ENCODE results near the gene PGBD5.
"Not testable (repeated sequence)": the region's sequence is repeated elsewhere in the genome, so short reads cannot be mapped to it uniquely, and the experiment has no call there.

PGBD5 gene

GRCh38 chr1:230424391-230425251 lies 1.5 kb downstream of the PGBD5 start:
- TF ChIP-seq CTCF (IDR thresholded peaks at IDR 0.05; ENCODE audit: low read depth, low read length, missing control alignments): no peak
- DNase-seq (ENCODE audit: low read depth): no peak
- no peak overlapping the region for H3K4me3 ChIP-seq (ENCODE audit: low read depth, low read length)

GRCh38 chr1:230423951-230424350 lies 2.2 kb downstream of the PGBD5 start:
- TF ChIP-seq CTCF (IDR thresholded peaks at IDR 0.05; ENCODE audit: low read depth, low read length, missing control alignments): no peak

GRCh38 chr1:230423261-230423660 lies 2.9 kb downstream of the PGBD5 start:
- DNase-seq (ENCODE audit: low read depth): no peak
- TF ChIP-seq CTCF (IDR thresholded peaks at IDR 0.05; ENCODE audit: low read depth, low read length, missing control alignments): no peak
- H3K4me3 ChIP-seq (ENCODE audit: low read depth, low read length): no peak overlapping the region

More at GRCh38 chr1:230423951-230424350, 2.2 kb downstream of the PGBD5 start:
- DNase-seq (ENCODE audit: low read depth): no peak
- H3K4me3 ChIP-seq (ENCODE audit: low read depth, low read length): no peak overlapping the region

- no peak overlapping the region for H3K4me3 ChIP-seq (ENCODE audit: low read depth, low read length)
- TF ChIP-seq CTCF (IDR thresholded peaks at IDR 0.05; ENCODE audit: low read depth, low read length, missing control alignments): no peak
- no peak for DNase-seq (ENCODE audit: low read depth)
Observed at GRCh38 chr1:230422221-230422981, 3.7 kb downstream of the PGBD5 start.

- no peak for TF ChIP-seq CTCF (IDR thresholded peaks at IDR 0.05; ENCODE audit: low read depth, low read length, missing control alignments)
- no peak for DNase-seq (ENCODE audit: low read depth)
- no peak overlapping the region for H3K4me3 ChIP-seq (ENCODE audit: low read depth, low read length)
Observed at GRCh38 chr1:230421481-230421880, 4.7 kb downstream of the PGBD5 start.

- H3K4me3 ChIP-seq (ENCODE audit: low read depth, low read length); DNase-seq (ENCODE audit: low read depth): not testable (repeated sequence)
Observed at GRCh38 chr1:230420372-230420771, 5.8 kb downstream of the PGBD5 start.

GRCh38 chr1:230416430-230416829 lies 9.7 kb downstream of the PGBD5 start:
- H3K4me3 ChIP-seq (ENCODE audit: low read depth, low read length): no peak overlapping the region
- no peak for TF ChIP-seq CTCF (IDR thresholded peaks at IDR 0.05; ENCODE audit: low read depth, low read length, missing control alignments)
- no peak for DNase-seq (ENCODE audit: low read depth)

All from GM12864 (cell line).